Activated CD4-positive, alpha-beta T cell treated with anti-CD3 and anti-CD28 coated beads, Interleukin-2, amount 50 U/mL, for 48 hours (primary cell): Measurements from ENCODE around the gene PNPLA5.
"Not testable (repeated sequence)": the region's sequence is repeated elsewhere in the genome, so short reads cannot be mapped to it uniquely, and the experiment has no call there.

Experiments used
- DNase-seq, 2 experiments: peaks; one replicate each; pipeline ENCODE4 v3.0.0-alpha.2; 2020

PNPLA5 gene, protein sequence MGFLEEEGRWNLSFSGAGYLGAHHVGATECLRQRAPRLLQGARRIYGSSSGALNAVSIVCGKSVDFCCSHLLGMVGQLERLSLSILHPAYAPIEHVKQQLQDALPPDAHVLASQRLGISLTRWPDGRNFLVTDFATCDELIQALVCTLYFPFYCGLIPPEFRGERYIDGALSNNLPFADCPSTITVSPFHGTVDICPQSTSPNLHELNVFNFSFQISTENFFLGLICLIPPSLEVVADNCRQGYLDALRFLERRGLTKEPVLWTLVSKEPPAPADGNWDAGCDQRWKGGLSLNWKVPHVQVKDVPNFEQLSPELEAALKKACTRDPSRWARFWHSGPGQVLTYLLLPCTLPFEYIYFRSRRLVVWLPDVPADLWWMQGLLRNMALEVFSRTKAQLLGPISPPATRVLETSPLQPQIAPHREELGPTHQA

DNA sequence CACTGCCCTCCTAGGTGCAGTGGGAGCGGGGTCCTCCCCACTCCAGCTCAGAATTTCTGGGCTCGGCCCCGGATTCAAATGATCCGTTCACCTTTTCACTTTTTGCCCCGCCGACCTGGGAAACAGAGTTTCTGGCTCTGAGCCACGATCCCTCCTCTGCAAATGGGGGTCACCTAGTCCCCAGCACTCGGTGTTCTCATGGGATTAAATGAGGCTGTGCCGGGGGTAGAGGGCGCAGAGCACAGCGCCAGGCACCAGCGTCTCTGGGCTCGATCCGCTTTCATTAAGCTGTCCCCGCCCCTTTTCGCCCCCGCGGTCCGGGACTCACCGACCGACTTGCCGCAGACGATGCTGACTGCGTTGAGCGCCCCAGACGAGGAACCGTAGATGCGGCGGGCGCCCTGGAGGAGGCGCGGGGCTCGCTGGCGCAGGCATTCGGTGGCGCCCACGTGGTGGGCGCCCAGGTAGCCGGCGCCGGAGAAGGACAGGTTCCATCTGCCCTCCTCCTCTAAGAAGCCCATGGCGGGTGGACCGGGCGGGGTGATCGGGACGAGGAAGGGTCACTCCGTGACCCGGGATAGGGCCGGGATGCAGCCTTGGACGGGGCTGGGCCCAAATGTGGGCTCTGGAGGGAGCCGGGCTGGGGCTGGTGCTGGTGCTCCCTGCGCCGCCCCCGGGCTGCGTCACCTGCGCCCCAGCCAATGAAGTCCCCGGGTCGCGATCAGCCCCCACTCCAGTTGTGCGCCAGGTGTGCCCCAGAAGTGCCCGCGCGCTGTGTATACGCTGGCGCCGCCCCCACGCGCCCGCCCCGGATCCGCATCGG is at the start of gene PNPLA5:
Gene PNPLA5, minus strand, starts transcription at position 654 of the 823 bp plus-strand sequence. Its CDS starts 133 bp downstream, at position 521.
- DNase-seq: peak; percentile 35 to 50

DNA sequence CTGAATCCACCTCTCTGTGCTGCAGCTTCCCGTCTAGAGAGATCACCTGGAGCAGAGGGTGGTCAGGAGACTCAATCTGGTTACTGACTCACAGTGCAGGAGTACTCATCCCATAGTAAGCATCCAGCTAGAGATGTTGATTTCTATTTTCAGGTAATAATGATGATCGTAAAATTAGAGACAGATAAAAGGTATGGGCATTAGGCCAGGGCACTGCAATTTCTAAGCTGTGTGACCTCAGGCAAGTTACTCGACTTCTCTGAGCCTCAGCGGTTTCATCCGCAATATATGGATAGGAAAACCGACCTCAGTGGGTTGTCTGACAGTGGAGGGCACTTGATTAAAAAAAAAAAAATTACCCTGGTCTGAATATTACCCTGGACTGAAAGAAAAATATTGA is 49.6 kb upstream of the PNPLA5 start:
- no peak for DNase-seq

DNA sequence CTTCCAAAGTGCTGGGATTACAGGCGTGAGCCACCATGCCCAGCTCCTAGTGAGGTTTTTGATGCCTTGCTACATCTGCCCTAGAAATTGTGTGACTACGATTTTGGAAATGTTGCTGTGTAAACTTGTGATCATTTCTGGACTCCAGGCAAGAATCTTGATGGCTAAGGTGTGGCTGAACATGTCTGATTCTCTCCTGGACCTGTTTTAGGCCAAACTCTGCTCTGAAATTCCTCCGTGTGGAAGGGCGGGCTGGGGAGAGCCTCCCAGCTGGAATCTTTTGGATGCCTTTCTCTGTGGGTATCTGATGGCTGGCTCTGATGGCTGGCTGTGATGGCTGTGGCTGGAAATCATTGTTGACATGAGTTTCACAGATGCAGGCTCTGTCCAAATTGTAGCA is 40.0 kb upstream of the PNPLA5 start:
- DNase-seq: no peak

DNA sequence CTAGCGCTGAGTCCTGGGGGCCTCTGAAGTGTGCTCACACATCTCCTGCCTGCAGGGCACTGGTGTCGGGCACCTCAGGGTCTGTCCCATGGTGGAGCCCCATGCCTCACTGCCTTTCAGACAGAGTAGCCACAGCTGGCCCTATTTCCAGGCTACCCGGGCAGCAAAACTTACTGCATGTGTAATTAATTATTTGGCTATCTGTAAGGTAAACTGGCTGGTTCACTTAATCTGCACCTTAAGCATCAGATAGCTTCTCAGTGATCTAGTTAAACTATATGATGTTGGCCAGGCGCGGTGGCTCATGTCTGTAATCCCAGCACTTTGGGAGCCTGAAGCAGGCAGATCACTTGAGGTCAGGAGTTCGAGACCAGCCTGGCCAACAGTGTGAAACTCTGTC is 37.1 kb upstream of the PNPLA5 start:
- DNase-seq: no peak

DNA sequence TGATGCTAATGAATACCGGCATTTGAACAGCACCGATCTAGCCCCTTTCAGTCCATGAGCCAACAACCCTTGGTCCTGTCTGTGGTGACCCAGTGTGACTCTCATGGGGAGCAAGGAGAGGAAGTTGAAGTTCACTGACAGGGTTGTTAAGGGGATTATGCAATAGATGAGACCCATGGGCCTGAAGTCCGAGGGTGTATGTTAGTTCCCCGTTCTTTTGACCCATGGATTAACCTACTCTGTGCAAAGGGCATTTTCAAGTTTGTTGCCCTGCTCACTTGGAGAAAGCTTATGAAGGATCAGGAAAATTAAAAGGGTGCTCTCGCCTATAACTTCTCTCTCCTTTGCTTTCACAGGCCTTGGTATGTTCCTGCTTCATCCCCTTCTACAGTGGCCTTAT is 36.7 kb upstream of the PNPLA5 start:
- no peak for DNase-seq

DNA sequence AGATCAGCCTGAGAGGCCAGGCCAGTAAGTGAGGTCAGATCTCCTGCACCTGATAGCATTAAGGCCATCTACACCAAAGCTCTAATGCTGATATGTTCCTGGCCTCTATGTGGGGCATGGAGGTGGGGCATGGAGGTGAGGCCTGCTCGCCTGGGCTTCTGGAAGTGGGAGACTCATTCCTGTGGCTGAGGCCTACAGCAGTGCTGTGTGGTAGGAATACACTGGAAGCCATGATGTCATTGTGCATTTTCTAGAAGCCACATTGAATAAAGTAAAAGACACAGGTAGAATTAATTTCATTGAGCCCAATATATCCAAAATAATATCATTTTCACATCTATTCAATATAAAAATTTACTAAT is 34.5 kb upstream of the PNPLA5 start:
- DNase-seq: no peak

DNA sequence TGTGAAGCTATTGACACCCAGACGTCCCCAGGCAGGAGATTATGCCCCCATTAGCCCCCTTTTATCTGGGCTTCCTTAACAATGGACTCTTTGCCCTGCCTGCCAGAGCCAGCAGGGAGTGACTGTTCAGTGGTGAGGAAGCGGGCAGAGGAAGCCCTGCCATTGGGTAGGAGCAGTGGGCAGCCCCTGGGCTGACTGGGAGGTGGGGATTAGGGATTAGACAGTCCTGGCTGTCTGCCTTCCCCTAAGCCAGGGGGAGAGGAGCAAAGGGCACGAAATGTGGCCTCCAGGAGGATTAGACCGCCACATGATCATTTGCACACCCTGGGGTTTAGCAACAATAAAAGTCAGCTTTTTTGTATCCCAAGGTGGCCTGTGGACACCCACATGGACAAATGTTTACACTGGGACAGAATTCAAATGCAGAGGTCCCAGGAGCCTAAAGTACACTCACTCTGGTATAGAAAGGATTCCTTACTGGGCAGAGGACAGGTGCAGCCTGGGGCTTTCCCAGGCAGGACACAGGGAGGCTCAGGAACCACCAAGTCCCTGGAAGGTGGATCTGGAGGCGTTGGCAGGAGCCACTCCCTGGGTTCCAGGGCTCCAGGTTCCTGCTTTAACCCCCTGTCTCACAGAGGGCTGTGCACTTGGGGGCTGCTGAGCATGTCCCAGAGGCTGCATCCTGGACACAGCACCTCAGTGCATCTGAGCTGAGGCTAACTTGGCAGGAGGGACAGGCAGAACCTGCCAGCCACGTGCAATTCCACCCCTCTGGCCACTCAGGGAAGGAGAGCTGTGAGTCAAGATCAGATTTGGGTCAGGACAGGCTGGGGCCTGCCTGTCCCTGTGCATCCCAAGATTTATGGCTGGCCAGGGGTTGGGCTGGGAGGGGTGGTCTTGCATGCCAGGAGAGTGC is 33.9 kb upstream of the PNPLA5 start:
- DNase-seq: no peak

DNA sequence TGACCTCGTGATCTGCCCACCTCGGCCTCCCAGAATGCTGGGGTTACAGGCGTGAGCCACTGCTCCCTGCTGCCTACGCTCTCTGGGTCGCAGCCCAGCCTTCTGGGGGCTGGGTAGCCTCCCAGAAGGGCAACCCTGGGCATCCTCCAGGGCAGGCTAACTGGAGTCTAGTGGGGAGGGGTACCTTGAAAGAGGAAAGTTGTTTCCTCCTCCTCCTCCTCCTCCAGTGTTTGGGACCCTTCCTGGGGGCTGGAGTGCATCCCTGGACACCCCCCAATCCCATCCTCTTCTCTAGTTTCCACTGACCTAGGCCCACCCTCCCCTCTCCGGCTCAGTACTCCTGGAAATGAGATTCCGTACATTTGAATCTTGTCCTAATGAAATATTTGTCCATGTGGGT is 33.1 kb upstream of the PNPLA5 start:
- no peak for DNase-seq

DNA sequence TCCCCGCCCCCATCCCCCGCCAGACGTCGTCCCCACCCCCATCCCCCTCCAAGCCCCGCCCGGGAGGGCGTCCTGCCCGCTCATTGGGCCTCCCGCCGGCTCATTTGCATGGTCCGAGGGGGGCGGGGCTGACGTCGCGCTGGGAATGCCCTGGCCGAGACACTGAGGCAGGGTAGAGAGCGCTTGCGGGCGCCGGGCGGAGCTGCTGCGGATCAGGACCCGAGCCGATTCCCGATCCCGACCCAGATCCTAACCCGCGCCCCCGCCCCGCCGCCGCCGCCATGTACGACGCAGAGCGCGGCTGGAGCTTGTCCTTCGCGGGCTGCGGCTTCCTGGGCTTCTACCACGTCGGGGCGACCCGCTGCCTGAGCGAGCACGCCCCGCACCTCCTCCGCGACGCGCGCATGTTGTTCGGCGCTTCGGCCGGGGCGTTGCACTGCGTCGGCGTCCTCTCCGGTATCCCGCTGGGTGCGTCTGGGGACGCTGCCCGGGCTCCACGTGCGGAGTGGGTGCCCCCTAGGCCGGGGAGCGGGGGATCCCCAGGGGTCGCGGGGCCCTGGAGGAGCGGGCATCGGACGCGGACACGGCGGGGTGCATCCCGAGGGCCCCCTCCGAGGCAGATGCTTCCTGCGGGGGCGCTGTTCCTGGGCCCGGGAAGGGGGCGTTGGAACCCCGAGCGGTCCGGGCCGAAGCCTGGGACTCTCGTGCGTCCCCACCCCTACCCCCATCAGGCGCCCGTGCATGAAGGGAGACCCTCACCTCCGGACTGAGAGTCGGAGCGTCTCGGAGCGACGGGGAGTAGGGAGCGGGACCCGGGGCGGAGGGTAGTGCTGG is 32.0 kb upstream of the PNPLA5 start, which contains the start of gene PNPLA3:
Gene PNPLA3, plus strand, starts transcription at position 175 of the 834 bp plus-strand sequence. Its CDS starts 107 bp downstream, at position 282.
- peak; percentile 83 to 87 for DNase-seq

DNA sequence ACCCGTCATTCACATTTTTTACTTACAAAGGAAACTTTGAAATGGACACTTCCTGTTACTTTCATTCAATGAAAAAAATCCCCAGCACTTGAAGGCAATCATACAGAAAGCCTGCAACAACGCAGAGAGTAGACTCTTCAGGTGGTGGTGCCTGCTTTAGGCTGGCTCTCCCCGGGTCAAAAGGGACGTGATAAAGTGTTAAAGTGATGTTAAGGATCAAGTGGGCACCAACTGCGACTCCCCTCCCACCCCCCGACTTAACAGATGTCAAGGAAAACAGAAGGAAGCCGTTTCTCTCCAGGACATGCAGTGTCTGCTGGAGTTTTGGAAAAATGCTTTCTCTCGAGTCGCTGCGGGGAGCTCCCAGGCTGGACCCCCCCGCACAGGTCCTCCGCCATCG is 31.4 kb upstream of the PNPLA5 start:
- peak in 1 of 2 experiments; percentile 11 for DNase-seq

DNA sequence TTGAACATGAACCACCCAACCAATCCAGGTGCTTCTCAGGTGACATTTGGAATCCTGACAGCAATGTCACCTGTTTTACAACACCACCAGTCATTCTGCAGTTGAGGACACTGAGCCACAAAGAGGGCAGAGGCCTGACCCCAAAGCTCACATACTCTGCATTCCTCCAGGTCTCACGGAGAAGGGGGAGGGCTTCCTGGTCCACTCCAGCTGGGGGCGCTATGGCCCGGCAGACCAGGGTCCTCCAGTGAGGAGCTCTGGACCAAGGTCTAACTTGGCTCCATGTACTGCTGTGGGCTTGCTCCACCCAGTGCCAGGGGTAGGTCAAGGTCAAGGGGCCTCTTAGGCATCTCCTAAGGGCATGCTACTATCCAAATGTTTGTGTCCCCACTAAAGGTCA is 30.3 kb upstream of the PNPLA5 start:
- no peak for DNase-seq

DNA sequence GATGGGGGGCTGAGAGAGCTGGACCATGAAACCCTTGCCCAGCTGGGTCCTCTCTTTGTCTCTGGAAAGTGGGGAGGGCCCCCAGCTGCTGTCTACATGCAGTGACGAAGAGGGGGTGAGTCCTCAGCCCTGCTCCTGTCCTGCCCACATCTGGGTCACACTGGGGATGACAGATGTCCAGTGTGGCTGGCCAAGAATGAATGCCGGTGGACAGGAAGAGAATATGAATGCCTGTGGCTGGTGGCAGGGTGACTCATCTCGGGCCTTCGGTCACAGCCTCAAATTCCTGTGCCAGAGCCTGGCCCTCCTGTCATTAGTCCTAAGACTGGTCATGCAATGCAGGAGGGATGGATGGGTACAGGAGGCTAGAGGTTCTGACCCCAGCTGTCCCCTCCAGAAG is 29.6 kb upstream of the PNPLA5 start:
- no peak for DNase-seq

DNA sequence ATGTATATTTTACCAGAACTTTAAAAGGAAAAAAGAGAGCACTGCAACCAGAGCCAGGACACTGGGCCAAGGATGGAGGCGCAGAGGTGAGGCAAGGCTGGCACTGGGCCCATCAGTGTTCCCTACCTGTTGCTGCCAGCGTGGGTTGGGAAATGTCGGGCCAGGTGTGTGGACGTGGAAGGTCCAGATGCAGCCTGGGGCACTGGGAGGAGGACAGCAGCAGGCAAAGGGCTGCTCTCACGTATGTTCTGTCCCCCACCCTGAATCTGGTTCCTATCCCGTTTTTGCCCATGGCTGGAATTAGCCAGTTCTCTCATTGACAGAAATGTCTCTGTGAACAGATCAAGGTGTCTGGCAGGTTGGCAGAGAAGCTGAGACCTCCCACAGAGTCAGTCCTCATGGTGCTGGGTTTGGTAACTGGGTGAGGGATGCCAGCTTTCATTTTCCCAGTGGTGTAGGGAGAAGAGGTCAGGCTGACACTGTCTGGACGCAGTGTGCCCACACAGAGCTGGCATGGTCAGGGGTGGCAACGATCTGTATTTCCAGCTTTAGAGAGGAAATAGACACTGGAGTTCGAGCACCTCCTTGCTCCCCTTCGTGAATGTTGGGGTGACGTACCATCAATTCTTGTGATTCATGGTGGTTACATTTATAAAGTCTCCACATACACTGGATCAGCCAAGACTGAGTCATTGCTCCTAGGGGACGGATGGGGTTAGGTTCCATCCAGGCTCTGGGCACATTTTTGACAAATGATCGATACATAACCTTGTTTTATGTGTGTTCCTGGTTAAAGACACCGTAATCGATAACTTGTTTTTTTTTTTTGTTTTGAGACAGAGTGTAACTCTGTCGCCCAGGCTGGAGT is 27.5 kb upstream of the PNPLA5 start:
- no peak for DNase-seq

DNA sequence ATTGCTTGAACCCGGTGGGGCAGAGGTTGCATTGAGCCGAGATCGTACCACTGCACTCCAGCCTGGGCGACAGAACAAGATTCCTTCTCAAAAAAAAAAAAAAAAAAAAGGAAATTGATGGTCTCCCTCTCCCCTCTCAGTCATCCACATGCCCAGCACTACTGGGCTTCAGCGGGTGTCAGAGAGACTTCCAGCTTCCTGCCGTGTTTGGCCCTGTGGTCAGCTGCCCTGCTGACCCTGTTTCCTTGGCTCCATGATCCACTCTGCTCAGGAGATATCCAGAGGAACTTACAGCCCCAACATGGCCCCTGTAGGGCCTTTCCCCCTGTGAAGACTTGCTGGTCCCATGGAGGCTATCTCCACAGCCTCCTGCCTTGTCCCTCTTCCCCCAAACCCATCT is 25.7 kb upstream of the PNPLA5 start:
- no peak for DNase-seq

DNA sequence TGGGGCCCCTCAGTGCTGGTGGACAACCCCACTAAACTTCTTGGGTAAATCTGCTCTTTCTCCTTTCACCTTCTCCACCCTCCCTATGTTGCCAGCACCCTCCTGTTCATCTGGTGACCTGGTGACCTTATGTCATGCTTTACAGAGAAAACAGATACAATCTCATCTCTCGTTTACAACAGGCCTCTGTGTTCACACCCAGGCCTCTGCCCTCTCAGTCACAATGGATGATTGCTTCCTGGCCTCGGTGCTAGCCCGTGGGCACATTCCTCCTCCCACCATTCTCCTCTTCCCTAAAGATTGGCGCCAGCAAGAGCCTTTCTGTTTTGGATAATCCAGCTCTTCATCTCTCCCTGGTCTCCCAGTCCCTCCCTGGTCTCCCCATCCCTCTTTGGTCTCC is 19.5 kb upstream of the PNPLA5 start:
- DNase-seq: no peak

DNA sequence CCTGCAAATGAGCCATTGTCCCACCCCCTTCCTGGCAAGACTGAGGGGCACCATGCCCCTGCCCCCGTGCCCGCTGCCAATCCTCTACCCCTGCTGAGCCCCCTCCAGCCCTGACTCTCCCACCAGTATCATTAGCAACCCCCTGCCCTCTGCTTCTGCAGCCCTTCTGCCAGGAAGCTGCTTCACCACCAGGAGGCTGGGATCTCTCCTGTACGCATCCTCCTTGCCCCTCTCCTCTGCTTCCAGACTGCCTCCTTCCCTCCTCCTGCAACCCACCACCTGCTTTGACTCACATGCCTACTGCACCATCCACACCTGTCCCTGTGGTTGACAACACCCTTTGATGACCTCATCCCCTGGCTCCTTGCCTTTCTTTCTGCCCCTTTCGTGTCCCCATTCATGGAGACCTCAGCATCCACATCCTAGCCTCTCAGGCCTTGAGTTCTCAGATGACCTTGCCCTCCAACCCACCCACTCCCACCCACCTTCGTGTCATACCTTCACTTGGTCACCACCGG is 18.4 kb upstream of the PNPLA5 start:
- DNase-seq: no peak

DNA sequence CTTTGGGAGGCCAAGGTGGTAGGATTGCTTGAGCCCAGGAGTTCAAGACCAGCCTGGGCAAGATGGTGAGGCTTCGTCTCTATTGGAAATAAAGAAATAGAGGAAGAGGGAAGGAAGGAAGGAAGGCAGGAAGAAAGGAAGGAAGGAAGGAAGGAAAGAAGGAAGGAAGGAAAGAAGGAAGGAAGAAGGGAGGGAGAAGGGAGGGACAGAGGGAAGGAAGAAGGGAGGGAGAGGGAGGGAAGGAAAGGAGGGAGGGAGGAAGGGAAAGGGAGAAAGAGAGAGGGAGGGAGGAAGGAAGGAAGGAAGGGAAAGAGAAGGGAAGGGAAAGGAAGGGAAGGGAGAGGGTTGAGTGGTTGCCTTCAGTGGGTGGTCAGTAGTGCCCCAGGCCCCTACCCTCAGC is 17.9 kb upstream of the PNPLA5 start:
- DNase-seq: no peak

DNA sequence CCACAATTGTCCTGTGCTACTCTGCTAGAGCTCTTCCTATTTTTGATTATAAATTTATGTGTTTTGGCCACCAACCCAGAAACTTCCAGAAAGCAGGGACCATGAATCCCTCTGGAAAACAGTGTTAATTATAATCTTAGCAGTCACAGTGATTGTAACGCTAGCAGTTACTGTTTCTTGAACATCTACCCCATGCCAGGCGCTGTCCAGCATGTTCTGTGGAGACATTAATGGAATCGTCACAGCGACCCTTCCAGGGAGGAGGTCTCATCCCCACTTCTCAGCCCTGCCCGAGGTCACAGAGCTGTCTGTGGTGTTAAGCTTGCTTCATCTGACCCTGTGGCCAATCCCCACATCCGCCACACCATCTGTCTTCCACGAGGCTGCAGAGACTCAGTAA is 13.9 kb upstream of the PNPLA5 start:
- no peak for DNase-seq

DNA sequence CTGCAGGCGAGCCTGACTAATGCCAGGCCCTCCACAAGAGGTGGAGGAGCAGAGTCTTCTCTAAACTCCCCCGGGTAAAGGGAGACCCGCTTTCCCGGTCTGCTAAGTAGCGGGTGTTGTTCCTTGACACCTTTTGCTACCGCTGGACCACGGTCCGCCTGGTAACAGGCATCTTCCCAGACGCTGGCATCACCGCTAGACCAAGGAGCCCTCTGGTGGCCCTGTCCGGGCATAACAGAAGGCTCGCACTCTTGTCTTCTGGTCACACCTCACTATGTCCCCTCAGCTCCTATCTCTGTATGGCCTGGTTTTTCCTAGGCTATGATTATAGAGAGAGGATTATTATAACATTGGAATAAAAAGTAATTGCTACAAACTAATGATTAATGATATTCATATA is 12.6 kb upstream of the PNPLA5 start:
- DNase-seq: peak; percentile 50 to 63

DNA sequence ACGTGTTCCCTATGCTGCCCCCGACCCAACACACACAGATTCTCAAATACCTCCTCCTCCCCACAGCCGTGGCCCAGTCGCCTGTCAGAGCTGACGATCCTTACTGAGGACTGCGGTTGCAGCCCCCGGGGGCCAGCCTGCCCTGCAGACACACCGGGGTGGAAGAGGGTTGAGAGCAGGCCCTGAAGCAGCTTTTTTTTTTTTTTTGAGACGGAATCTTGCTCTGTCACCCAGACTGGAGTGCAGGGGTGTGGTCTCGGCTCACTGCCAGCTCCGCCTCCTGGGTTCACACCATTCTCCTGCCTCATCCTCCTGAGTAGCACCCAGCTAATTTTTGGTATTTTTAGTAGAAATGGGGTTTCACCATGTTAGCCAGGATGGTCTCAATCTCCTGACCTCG is 11.2 kb upstream of the PNPLA5 start:
- not testable (repeated sequence) for DNase-seq
